HepG2 (cell line): ENCODE measurements around the gene FAM118A. TPM values are rescaled to one million over a fixed set of nuclear protein-coding genes. Genes with fewer than 3 reads are reported as not detected.
A peak's percentile ranks its signal among the peaks of the same experiment; 100 is the strongest.

Experiments used
- BHLHE40 ChIP-seq: IDR thresholded peaks from 2 replicates; pipeline ENCODE4 v1.6.1; 2011; ENCODE audit warnings: low read length, improper control_type of control experiment
- IKZF1 ChIP-seq: fragments of 450-650 bp; IDR thresholded peaks from 2 replicates; pipeline ENCODE4 v1.7.1; 2016
- JUND ChIP-seq: sonication (generic); formaldehyde crosslinking; IDR thresholded peaks from 2 replicates; pipeline ENCODE4 v1.8.0; 2022; ENCODE audit warnings: mild to moderate bottlenecking, missing genetic modification reagents
- NFE2L2 ChIP-seq: fragments of 150-350 bp; IDR thresholded peaks from 2 replicates; pipeline ENCODE4 v1.6.1; 2014; ENCODE audit warnings: low read length
- PHB2 ChIP-seq: fragments of 450-650 bp; IDR thresholded peaks from 2 replicates; pipeline ENCODE4 v1.6.1; 2018; ENCODE audit not compliant: partially characterized antibody
- ZNF138 ChIP-seq: sonication (generic); formaldehyde crosslinking; IDR thresholded peaks from 2 replicates; pipeline ENCODE4 v1.5.0; 2020; ENCODE audit warnings: mild to moderate bottlenecking, low read depth, missing genetic modification reagents
- ZNF362 ChIP-seq: sonication (generic); formaldehyde crosslinking; IDR thresholded peaks from 2 replicates; pipeline ENCODE4 v1.4.0; 2020; ENCODE audit warnings: missing genetic modification reagents, mild to moderate bottlenecking, borderline replicate concordance
- ZNF460 ChIP-seq: sonication (generic); formaldehyde crosslinking; IDR thresholded peaks from 2 replicates; pipeline ENCODE4 v1.5.1; 2020; ENCODE audit warnings: missing genetic modification reagents, mild to moderate bottlenecking, borderline replicate concordance
- ZNF577 ChIP-seq: sonication (generic); formaldehyde crosslinking; IDR thresholded peaks from 2 replicates; pipeline ENCODE4 v1.4.0; 2020; ENCODE audit warnings: mild to moderate bottlenecking, low read depth, missing genetic modification reagents, borderline replicate concordance
- ZNF800 ChIP-seq: sonication (generic); formaldehyde crosslinking; IDR thresholded peaks from 2 replicates; pipeline ENCODE4 v1.4.0; 2020; ENCODE audit warnings: missing genetic modification reagents
- ZNF850 ChIP-seq: sonication (generic); formaldehyde crosslinking; conservative IDR thresholded peaks from 2 replicates; pipeline ENCODE4 v1.9.0; 2021; ENCODE audit warnings: mild to moderate bottlenecking, missing genetic modification reagents
- polyA plus RNA-seq, 8 experiments: library from polyadenylated mRNA; depleted of rRNA in 3 of 8; stranded (reverse) in 7 of 8; unstranded in 1 of 8; fragments of >200 nt; fragmentation: Illumina TruSeq in 4 of 8; extraction: Trizol in 4 of 8; gene quantifications; 2 replicates each; pipeline versions ENCODE4 v1.2.1 to v1.2.3, GENCODE V29; 2011 to 2016; ENCODE audit warnings: low read depth in 4 of 8, missing spikeins in 1 of 8, mixed read lengths in 1 of 8; ENCODE audit not compliant: insufficient read depth in 1 of 8
- total RNA-seq, 5 experiments: library from RNA; depleted of rRNA; stranded (reverse); fragments of >200 nt; fragmentation: Illumina TruSeq; extraction: Trizol; gene quantifications; 2 replicates each; pipeline ENCODE4 v1.2.3, GENCODE V29; 2016; ENCODE audit warnings: low read depth in 1 of 5
- TF ChIP-seq, protein P1 (sequence below): sonication (generic); formaldehyde crosslinking; IDR thresholded peaks from 2 replicates; pipeline ENCODE4 v1.5.1; 2020; ENCODE audit warnings: mild to moderate bottlenecking, missing genetic modification reagents
- TF ChIP-seq, protein P2 (sequence below): sonication (generic); formaldehyde crosslinking; IDR thresholded peaks from 2 replicates; pipeline ENCODE4 v1.8.1; 2022; ENCODE audit warnings: low read depth, mild to moderate bottlenecking, missing genetic modification reagents
- TF ChIP-seq, protein P3 (sequence below): sonication (generic); formaldehyde crosslinking; IDR thresholded peaks from 2 replicates; pipeline ENCODE4 v1.4.0; 2020; ENCODE audit warnings: missing genetic modification reagents

Gene FAM118A
- total and polyA plus RNA-seq, 2 of the 13 experiments (the other 11 are each of a cell fraction or from before 2014, with no cell fraction given) = 36.7 to 48.2 TPM

- TF ChIP-seq NFE2L2 = no peak
- no peak for TF ChIP-seq ZNF138 (CRISPR knock-in tag)
- TF ChIP-seq BHLHE40 = 0 out of 2 replicates have a peak, but pooled peaks have one; percentile 10
- no peak for TF ChIP-seq ZNF850
- 0 out of 2 replicates have a peak, but pooled peaks have one; percentile 27 for TF ChIP-seq ZNF800
- TF ChIP-seq, protein P1, sequence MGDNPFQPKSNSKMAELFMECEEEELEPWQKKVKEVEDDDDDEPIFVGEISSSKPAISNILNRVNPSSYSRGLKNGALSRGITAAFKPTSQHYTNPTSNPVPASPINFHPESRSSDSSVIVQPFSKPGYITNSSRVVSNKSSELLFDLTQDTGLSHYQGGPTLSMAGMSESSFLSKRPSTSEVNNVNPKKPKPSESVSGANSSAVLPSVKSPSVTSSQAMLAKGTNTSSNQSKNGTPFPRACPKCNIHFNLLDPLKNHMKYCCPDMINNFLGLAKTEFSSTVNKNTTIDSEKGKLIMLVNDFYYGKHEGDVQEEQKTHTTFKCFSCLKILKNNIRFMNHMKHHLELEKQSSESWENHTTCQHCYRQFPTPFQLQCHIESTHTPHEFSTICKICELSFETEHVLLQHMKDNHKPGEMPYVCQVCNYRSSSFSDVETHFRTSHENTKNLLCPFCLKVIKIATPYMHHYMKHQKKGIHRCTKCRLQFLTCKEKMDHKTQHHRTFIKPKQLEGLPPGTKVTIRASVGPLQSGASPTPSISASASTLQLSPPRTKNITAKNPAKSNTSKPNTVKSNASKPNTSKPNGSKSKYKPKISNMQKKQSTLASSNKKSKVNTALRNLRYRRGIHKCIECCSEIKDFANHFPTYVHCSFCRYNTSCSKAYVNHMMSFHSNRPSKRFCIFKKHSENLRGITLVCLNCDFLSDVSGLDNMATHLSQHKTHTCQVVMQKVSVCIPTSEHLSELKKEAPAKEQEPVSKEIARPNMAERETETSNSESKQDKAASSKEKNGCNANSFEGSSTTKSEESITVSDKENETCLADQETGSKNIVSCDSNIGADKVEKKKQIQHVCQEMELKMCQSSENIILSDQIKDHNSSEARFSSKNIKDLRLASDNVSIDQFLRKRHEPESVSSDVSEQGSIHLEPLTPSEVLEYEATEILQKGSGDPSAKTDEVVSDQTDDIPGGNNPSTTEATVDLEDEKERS (CRISPR knock-in tag) = no peak
- TF ChIP-seq, protein P2, sequence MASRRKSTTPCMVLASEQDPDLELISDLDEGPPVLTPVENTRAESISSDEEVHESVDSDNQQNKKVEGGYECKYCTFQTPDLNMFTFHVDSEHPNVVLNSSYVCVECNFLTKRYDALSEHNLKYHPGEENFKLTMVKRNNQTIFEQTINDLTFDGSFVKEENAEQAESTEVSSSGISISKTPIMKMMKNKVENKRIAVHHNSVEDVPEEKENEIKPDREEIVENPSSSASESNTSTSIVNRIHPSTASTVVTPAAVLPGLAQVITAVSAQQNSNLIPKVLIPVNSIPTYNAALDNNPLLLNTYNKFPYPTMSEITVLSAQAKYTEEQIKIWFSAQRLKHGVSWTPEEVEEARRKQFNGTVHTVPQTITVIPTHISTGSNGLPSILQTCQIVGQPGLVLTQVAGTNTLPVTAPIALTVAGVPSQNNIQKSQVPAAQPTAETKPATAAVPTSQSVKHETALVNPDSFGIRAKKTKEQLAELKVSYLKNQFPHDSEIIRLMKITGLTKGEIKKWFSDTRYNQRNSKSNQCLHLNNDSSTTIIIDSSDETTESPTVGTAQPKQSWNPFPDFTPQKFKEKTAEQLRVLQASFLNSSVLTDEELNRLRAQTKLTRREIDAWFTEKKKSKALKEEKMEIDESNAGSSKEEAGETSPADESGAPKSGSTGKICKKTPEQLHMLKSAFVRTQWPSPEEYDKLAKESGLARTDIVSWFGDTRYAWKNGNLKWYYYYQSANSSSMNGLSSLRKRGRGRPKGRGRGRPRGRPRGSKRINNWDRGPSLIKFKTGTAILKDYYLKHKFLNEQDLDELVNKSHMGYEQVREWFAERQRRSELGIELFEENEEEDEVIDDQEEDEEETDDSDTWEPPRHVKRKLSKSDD = peak; percentile 52; the same call in 1 of the 2 replicates
- no peak for TF ChIP-seq ZNF577
- no peak for TF ChIP-seq PHB2
- TF ChIP-seq ZNF460 = peak; percentile 62; the same call in 1 of the 2 replicates
- TF ChIP-seq IKZF1 = no peak
- TF ChIP-seq, protein P3, sequence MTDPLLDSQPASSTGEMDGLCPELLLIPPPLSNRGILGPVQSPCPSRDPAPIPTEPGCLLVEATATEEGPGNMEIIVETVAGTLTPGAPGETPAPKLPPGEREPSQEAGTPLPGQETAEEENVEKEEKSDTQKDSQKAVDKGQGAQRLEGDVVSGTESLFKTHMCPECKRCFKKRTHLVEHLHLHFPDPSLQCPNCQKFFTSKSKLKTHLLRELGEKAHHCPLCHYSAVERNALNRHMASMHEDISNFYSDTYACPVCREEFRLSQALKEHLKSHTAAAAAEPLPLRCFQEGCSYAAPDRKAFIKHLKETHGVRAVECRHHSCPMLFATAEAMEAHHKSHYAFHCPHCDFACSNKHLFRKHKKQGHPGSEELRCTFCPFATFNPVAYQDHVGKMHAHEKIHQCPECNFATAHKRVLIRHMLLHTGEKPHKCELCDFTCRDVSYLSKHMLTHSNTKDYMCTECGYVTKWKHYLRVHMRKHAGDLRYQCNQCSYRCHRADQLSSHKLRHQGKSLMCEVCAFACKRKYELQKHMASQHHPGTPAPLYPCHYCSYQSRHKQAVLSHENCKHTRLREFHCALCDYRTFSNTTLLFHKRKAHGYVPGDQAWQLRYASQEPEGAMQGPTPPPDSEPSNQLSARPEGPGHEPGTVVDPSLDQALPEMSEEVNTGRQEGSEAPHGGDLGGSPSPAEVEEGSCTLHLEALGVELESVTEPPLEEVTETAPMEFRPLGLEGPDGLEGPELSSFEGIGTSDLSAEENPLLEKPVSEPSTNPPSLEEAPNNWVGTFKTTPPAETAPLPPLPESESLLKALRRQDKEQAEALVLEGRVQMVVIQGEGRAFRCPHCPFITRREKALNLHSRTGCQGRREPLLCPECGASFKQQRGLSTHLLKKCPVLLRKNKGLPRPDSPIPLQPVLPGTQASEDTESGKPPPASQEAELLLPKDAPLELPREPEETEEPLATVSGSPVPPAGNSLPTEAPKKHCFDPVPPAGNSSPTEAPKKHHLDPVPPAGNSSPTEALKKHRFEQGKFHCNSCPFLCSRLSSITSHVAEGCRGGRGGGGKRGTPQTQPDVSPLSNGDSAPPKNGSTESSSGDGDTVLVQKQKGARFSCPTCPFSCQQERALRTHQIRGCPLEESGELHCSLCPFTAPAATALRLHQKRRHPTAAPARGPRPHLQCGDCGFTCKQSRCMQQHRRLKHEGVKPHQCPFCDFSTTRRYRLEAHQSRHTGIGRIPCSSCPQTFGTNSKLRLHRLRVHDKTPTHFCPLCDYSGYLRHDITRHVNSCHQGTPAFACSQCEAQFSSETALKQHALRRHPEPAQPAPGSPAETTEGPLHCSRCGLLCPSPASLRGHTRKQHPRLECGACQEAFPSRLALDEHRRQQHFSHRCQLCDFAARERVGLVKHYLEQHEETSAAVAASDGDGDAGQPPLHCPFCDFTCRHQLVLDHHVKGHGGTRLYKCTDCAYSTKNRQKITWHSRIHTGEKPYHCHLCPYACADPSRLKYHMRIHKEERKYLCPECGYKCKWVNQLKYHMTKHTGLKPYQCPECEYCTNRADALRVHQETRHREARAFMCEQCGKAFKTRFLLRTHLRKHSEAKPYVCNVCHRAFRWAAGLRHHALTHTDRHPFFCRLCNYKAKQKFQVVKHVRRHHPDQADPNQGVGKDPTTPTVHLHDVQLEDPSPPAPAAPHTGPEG = no peak
- TF ChIP-seq JUND (CRISPR knock-in tag) = no peak
- TF ChIP-seq ZNF362 = peak; percentile 65; the same call in 1 of the 2 replicates
Measured at GRCh38 chr22:45273452-45274075, 36.2 kb upstream of the FAM118A start (continued).
